Measurements from ENCODE around the gene PRKG1. TPM values are rescaled to one million over a fixed set of nuclear protein-coding genes. Genes with fewer than 3 reads are reported as not detected.
"Not testable (repeated sequence)": the region's sequence is repeated elsewhere in the genome, so short reads cannot be mapped to it uniquely, and the experiment has no call there.

Gene PRKG1
- total RNA-seq, 1 donor from 2014 or later = 28.1 TPM

GRCh38 chr10:52208365-52208764, 1134.1 kb downstream of the PRKG1 start:
- DNase-seq (ENCODE audit: missing footprints) = no peak

DNA sequence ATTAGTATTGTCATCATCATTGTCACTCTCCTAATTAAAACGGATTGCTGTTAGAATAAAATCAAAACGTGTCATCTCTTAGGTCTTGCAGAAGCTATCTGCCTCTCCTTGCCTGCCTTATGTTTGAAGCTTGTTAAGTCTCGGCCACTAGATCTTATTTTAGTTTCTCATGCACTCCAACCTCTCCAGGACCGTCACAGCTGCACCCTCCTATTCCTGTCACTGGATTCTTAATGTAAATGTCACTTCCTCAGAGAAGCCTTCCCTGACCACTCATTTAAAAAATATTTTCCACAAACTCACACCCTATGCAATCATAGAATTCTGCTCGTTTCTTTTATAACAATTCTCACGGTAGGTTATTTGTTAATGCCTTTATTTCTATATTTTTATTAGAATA, 1135.9 kb downstream of the PRKG1 start:
- intact Hi-C loops (cut with DNase I) = loop anchor here (5.0 kb wide), 1 partner anchor 1148 kb away; no protein-coding TSS in a partner anchor
- DNase-seq (ENCODE audit: missing footprints) (no peak), ATAC-seq (no peak)

More at GRCh38 chr10:52208365-52208764, 1134.1 kb downstream of the PRKG1 start:
- ATAC-seq = no peak
- intact Hi-C loops (cut with DNase I) = no loop called here

- intact Hi-C loops (cut with DNase I) = loop anchor here (5.0 kb wide), 1 partner anchor 1150 kb away; no protein-coding TSS in a partner anchor
- ATAC-seq = peak; percentile 45
- DNase-seq (ENCODE audit: missing footprints) = no peak
These were observed 1137.8 kb downstream of the PRKG1 start for GRCh38 chr10:52212062-52212461.

- ATAC-seq (no peak), DNase-seq (ENCODE audit: missing footprints) (no peak)
- intact Hi-C loops (cut with DNase I) = loop anchor here (5.0 kb wide), 1 partner anchor 1151 kb away; no protein-coding TSS in a partner anchor
These were observed 1138.5 kb downstream of the PRKG1 start for GRCh38 chr10:52212802-52213201.

DNA sequence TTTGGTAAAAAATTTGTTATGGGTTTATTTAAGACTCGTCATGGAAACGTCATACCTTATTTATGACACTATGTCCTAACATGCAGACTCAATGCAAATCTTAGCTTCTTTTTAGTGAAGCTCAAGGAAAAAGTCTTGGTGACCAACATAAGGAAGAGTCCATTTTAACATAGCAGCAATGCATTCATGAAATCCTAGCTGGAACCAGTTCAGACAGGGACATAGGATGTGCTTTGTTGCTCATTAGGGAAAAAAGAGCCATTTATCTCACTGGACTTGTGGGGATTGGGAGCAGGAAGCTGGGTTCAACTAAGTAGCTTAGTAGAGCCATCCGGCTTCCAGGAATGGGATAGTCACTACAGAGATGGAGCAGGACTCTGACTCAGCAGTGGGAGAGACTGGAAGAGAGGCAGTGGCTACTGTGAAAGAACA, 1139.0 kb downstream of the PRKG1 start:
- intact Hi-C loops (cut with DNase I) = loop anchor here (5.0 kb wide), 1 partner anchor 1151 kb away; no protein-coding TSS in a partner anchor
- peak; percentile 69 for ATAC-seq
- DNase-seq (ENCODE audit: missing footprints) = no peak

DNA sequence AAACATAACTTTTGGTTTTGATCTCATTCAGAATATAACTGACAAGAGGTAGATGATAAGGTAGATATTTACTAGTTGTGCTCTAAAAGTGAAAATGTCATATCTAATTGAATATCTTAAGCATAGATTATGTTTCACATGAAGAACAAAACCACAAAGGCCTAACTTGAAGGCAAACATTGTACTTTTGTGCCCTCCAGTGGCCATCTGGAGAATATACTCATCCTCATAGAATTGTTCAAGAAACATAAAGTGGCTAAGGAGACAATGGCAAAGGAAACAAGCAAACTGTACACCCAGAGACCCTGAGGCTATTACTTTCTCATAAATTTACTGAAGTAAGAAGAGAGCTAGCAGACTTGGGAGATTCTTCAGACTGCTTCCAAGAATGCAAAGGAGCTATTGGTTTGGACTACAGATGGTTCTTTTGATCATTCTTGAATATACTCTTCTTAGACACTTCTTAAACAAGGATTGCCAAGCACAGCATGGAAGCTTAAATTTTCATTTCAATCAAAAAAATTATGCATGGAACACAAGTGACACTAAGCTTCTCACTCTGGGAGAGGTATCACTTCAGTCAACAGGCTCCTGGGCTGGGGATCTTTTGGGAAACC, 1141.6 kb downstream of the PRKG1 start:
- ATAC-seq = peak; percentile 51
- intact Hi-C loops (cut with DNase I) = loop anchor here (5.0 kb wide), 1 partner anchor 1219 kb away; no protein-coding TSS in a partner anchor

GRCh38 chr10:52216852-52217251, 1142.6 kb downstream of the PRKG1 start:
- intact Hi-C loops (cut with DNase I) = loop anchor here (5.0 kb wide), 1 partner anchor 1220 kb away; no protein-coding TSS in a partner anchor
- ATAC-seq = no peak
- DNase-seq (ENCODE audit: missing footprints) = no peak

More for the DNA sequence above, 1141.6 kb downstream of the PRKG1 start:
- no peak for DNase-seq (ENCODE audit: missing footprints)

- intact Hi-C loops (cut with DNase I) = loop anchor here (5.0 kb wide), 1 partner anchor 1220 kb away; no protein-coding TSS in a partner anchor
- no peak for ATAC-seq
These were observed 1143.2 kb downstream of the PRKG1 start for GRCh38 chr10:52217531-52217930.

GRCh38 chr10:52220947-52221346, 1146.7 kb downstream of the PRKG1 start:
- intact Hi-C loops (cut with DNase I) = no loop called here
- ATAC-seq = no peak
- no peak for DNase-seq (ENCODE audit: missing footprints)

More at GRCh38 chr10:52217531-52217930, 1143.2 kb downstream of the PRKG1 start:
- DNase-seq (ENCODE audit: missing footprints) = no peak

DNA sequence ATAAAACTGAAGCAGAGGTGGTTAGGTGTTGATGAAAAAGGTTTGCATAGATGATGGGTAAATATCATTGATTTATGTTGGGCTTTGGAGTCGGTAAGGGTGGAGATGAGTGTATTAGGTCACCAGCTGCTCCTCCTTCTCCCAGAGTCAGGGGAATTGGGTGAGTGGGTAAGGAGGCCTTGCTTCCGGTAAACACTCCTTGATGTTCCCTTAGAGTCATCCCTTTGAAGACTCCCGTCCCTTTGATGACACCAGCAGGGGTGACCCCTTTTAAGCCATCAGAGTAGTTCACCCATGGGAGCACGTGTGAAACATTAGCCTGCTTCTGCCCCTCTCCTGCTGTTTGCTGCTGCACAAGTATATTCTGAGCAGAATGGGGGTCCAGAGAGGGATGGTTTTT, 1147.6 kb downstream of the PRKG1 start:
- ATAC-seq (no peak), DNase-seq (ENCODE audit: missing footprints) (no peak)
- intact Hi-C loops (cut with DNase I) = no loop called here

- intact Hi-C loops (cut with DNase I) = no loop called here
- ATAC-seq (no peak), DNase-seq (ENCODE audit: missing footprints) (no peak)
These were observed 1152.0 kb downstream of the PRKG1 start for GRCh38 chr10:52226197-52226847.

- DNase-seq (ENCODE audit: missing footprints) (no peak), ATAC-seq (no peak)
- intact Hi-C loops (cut with DNase I) = no loop called here
These were observed 1154.3 kb downstream of the PRKG1 start for GRCh38 chr10:52228556-52228955.

GRCh38 chr10:52229291-52229931, 1155.1 kb downstream of the PRKG1 start:
- no peak for DNase-seq (ENCODE audit: missing footprints)
- intact Hi-C loops (cut with DNase I) = no loop called here
- ATAC-seq = no peak

DNA sequence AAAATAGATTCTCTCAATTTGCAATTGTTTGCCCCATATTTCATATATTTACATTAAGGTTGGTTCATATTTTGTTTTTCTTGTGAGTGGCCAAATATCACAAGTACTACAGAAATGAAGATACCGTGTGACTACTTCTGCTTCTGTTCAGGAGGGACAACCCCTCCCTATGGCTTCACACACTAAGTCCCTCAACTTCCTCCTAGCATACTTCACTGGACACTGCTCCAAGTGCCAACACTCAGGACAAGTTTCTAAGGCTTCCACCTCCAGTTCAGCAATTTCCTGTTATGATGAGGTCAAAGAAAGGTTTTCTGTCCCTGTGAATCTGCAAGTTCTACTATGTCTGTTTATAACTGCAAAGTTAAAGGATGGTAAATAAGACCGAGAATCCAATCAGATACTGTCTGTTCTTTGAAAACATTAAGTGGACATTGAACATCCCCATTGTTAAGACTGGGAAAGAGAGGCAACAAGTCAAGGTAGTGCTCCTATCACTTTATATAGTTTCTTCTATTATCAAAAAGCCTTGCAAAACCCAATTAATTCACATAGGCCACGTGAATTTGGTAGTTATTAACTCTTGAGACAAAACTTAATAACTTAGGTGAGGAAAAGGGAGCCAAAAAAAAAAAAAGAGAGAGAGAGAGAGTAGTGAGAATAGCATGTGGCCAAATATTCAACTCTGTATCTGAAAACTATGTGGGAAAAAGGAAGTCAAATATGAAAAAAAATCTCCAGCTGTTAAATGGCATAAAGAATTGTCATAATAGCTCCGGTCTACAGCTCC, 1158.5 kb downstream of the PRKG1 start:
- DNase-seq (ENCODE audit: missing footprints) (no peak), ATAC-seq (peak; percentile 50)
- intact Hi-C loops (cut with DNase I) = no loop called here

GRCh38 chr10:52233351-52233991, 1159.2 kb downstream of the PRKG1 start:
- intact Hi-C loops (cut with DNase I); ATAC-seq; DNase-seq (ENCODE audit: missing footprints): not testable (repeated sequence)

DNA sequence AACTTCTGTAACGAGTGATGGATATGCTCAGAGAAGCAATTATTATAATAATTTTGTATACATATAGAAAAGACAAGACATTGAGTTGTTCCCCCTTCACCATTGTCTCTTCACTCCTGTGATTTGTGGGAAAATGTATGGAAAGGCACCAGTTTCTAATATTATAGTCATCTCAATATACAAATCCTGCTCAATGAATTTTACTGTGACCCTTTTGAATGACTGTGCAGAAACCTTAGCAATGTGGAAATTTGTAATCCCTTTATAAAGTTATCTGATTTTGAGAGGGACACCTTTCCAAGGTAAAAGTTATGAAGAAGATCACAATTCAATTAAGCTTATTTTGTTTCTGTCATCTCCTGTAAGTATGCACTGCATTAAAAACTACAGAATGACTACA, 1165.5 kb downstream of the PRKG1 start:
- DNase-seq (ENCODE audit: missing footprints) (no peak), ATAC-seq (no peak)
- intact Hi-C loops (cut with DNase I) = no loop called here

DNA sequence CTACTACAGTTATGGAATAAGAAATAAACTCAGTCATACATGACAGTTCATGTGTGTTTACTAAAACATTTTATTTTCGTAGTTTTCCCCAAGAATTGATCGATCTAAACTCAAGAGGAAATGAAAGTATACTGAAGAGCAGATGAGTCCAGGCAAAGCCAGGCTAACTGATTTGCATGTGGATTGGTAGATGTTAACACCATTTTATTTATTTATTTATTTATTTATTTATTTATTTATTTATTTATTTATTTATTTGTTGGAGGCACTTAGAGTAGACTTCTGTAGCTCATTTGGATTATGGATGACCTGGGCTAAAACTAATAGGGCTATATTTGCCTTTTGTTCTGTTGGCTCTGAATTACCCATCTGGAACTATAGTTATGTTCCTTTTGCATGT, 1171.3 kb downstream of the PRKG1 start:
- ATAC-seq (no peak), DNase-seq (ENCODE audit: missing footprints) (no peak)
- intact Hi-C loops (cut with DNase I) = no loop called here

DNA sequence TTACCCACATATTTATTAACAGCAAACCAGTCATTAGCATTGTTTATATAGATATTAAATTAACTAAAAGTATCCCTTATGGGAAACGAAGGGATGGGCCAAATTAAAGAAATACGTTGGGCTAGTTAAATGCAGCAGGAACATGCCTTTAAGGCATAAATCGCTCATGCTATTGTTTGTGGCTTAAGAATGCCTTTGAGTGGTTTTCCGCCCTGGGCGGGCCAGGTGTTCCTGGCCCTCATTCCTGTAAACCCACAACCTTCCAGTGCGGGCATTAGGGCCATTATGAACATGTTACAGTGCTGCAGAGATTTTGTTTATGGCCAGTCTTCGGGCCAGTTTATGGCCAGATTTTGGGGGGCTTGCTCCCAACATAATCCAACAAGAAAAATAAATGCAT, 1173.6 kb downstream of the PRKG1 start:
- intact Hi-C loops (cut with DNase I); ATAC-seq; DNase-seq (ENCODE audit: missing footprints): not testable (repeated sequence)
